ENCODE data around the gene SORT1.

SORT1 gene

DNA sequence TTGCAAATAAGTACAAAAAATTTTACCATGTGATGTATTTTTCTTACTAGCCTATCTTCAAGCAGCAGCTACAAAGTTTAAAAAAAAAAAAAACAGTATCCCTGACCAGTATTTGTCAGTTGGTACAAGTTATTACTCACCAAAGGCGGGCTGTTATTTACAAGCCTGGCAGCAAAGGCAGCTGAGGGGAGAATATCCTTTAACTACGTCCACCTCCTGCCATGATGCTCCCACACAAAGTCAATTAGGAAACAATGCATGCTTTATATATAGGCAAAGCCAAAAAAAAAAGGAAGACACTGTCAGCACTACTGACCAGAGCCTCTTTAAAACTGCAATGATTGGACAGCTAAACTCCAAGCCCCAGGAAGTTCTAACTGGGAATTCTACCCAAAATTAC is 14.8 kb upstream of the SORT1 start:
- no peak overlapping the region for H3K4me3 ChIP-seq (ENCODE audit: control insufficient read depth, low read depth, low read length)
- no peak for DNase-seq (ENCODE audit: low read depth)
- no peak for TF ChIP-seq CTCF (IDR thresholded peaks at IDR 0.05; ENCODE audit: control insufficient read depth, insufficient read depth, low read depth, low read length, missing control alignments)

DNA sequence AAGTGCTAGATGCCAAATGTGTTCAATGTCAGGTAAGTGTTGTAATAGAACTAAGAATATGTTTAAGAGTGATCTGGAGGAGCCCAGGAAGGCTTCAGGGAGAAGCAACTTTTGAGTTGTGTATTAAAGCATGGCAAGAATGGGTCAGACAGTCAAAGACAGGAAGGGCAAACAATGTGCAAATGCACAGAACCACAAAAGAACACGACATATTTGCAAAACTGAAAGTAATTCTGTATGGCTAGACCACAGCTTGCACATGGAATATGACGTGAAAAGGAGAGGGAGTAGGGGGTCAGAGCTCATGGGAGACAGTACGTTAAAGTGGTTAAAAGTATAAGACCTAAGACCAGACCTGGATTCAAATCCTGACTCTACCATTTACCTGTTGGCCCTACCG is 7.1 kb upstream of the SORT1 start:
- TF ChIP-seq CTCF (IDR thresholded peaks at IDR 0.05; ENCODE audit: control insufficient read depth, insufficient read depth, low read depth, low read length, missing control alignments): no peak
- no peak overlapping the region for H3K4me3 ChIP-seq (ENCODE audit: control insufficient read depth, low read depth, low read length)
- DNase-seq (ENCODE audit: low read depth): no peak

DNA sequence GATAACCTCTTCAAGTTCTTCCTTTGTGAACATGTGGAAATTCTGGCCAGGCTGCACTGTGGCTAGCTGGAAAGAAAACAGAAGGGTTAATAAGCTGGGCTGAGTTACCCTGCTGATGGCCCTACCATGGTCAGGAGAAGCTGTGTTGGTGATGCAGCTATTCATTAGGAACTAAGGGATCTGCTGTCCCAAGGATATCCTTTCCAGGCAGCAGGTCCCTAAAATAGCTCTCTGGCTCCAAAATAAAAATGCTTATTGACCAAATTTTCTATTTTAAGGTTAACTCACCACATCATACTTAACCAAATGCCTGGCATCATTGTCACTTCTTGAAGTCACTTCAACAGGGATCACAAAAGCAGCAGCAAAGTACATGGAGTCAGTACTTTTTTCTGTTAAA is 4.3 kb upstream of the SORT1 start:
- no peak overlapping the region for H3K4me3 ChIP-seq (ENCODE audit: control insufficient read depth, low read depth, low read length)
- TF ChIP-seq CTCF (IDR thresholded peaks at IDR 0.05; ENCODE audit: control insufficient read depth, insufficient read depth, low read depth, low read length, missing control alignments): no peak
- no peak for DNase-seq (ENCODE audit: low read depth)

GRCh38 chr1:109400035-109400655 is 2.4 kb upstream of the SORT1 start:
- no peak for TF ChIP-seq CTCF (IDR thresholded peaks at IDR 0.05; ENCODE audit: control insufficient read depth, insufficient read depth, low read depth, low read length, missing control alignments)
- no peak overlapping the region for H3K4me3 ChIP-seq (ENCODE audit: control insufficient read depth, low read depth, low read length)
- no peak for DNase-seq (ENCODE audit: low read depth)

DNA sequence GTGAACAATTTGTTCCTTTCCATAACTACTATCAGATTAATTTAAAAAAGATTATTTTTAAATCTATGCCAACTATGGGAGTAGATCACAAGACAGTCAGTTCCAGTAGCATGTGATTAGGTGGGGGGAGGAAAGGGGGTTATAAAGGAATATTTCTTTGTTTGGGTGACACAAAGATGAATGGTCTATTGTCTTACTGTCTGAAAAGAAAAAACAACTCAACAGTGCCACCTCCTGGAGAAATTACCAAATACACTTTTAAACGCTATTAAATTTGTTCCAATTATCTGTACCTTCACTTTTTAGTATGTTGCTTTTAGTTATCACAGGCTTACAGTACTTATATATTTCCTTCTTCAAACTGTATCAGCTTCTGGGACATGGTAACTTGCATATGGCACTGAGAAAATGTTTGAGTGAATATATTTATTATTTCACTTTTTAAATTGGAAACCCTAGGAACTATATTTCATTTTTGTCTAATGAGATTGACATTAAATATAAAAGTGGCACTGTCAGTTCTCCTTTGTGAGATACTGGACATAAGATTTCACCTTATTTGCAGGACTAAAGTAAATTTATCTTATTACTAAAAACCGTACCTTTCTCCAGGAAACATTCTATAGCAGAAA is 1.7 kb upstream of the SORT1 start:
- TF ChIP-seq CTCF (IDR thresholded peaks at IDR 0.05; ENCODE audit: control insufficient read depth, insufficient read depth, low read depth, low read length, missing control alignments): peak; percentile 24
- no peak for DNase-seq (ENCODE audit: low read depth)

DNA sequence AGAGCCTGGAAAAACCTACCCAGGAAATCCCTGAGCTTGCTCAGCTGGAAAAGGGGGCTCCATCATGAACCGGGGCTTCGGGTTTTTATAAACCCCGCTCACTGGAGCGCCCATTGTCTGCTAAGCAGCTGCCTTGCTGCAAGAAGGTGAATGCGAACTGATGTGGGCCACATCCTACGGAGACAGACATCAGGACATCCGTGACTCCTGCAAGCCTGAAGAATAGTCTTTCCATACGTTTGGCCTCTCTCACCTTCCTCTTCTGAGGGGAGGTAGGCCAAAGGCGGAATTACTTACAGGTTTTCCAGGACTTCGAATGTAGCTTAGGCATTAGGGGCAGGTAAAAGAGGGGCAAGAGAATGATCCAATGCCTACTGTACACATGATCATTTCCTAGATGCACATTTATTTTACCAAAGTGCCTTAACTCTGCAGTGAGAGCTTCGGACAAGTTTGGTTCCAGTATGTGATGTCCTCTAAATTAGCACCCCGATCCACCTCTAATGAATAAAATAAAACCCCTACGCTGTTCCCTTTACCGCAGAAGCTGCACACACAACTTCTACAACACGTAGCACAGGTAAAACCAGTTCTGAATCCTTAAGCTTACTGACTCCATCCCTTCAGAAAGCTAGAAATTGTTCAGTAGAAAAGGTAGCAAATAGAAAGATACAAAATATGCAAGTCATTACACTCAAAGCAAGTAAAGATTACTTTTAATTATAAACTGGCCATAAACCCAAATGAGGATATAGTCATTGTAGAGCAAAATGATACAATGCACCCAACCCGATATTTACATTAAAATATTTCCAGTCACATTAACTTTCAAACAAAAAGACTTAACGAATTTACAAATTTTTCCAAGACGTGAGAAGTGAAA is 866 bp upstream of the SORT1 start:
- no peak for DNase-seq (ENCODE audit: low read depth)
- peak overlapping the region; percentile 65 for H3K4me3 ChIP-seq (ENCODE audit: control insufficient read depth, low read depth, low read length)
- TF ChIP-seq CTCF (IDR thresholded peaks at IDR 0.05; ENCODE audit: control insufficient read depth, insufficient read depth, low read depth, low read length, missing control alignments): no peak

More for the DNA sequence above, 1.7 kb upstream of the SORT1 start:
- no peak overlapping the region for H3K4me3 ChIP-seq (ENCODE audit: control insufficient read depth, low read depth, low read length)

Measured in AG09309 (cell line).